ENCODE measurements around the gene BCAS3. TPM values are rescaled to one million over a fixed set of nuclear protein-coding genes. Genes with fewer than 3 reads are reported as not detected.

BCAS3 gene
- total RNA-seq, 1 donor from 2014 or later, result 75.9 TPM

DNA sequence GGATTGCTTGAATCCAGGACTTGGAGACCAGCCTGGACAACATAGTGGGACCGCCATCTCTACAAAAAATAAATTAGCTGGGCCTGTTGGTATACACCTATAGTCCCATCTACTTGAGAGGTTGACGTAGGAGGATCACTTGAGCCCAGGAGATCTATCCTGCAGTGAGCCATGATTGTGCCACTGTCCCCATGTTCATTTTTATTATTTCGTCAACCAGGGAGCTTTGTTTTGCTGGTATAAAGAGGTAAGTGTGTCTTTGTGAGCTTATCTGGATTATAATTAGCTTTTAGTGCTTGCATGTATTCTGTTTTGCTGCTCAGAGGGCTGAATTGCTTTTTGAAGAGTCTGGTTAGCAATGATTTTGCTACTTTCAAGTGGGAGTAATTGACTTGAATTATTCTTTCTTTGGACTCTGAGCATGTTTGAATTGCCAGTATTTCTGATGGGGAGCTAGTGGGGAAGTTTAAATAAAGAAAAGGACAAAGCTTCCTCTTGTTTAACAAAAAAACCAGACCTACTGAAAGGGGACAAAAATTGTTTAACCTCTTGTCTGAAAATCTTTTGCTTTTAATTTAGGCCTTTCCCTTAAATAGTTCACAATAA is 31.6 kb upstream of the BCAS3 start:
- intact Hi-C loops (cut with DNase I), result no loop called here
- DNase-seq (ENCODE audit: low spot score in 2 of 2), result no peak
- TF ChIP-seq, protein P1, sequence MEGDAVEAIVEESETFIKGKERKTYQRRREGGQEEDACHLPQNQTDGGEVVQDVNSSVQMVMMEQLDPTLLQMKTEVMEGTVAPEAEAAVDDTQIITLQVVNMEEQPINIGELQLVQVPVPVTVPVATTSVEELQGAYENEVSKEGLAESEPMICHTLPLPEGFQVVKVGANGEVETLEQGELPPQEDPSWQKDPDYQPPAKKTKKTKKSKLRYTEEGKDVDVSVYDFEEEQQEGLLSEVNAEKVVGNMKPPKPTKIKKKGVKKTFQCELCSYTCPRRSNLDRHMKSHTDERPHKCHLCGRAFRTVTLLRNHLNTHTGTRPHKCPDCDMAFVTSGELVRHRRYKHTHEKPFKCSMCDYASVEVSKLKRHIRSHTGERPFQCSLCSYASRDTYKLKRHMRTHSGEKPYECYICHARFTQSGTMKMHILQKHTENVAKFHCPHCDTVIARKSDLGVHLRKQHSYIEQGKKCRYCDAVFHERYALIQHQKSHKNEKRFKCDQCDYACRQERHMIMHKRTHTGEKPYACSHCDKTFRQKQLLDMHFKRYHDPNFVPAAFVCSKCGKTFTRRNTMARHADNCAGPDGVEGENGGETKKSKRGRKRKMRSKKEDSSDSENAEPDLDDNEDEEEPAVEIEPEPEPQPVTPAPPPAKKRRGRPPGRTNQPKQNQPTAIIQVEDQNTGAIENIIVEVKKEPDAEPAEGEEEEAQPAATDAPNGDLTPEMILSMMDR (IDR thresholded peaks at IDR 0.05), result no peak
- no peaks in the 10 kb centered on the region for H3K27me3 ChIP-seq
- H3K4me3 ChIP-seq, result no peak overlapping the region
- H3K27ac ChIP-seq, result no peak overlapping the region
- H3K9me3 ChIP-seq, result no peaks in the 10 kb centered on the region
- H3K36me3 ChIP-seq, result peaks cover 6 to 33% of the 10 kb centered on the region in 2 donors
- H3K4me1 ChIP-seq, result no peaks in the 10 kb centered on the region

DNA sequence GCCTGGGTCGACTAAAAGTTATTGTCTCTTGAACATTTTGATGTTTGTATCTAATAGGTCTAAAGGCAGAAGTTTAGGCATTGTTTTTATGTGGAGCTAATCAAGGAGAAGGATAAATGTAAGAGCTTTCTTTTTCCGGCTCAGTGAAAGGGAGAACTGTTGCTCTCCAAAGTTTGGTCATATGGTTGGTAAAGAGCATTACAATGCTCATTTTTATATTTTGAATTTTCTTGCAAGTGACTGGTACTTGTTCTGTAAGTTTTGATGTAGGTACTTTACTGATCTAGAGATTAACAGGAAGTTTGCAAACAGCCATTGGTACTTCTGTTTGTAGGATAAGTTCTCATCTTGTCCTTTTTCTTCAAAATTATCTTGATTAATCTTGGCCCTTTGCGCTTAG is 30.9 kb upstream of the BCAS3 start:
- TF ChIP-seq, protein P1 (IDR thresholded peaks at IDR 0.05), result no peak
- Histone ChIP-seq H3K36me3 (peaks cover 6 to 34% of the 10 kb centered on the region in 2 donors), H3K27ac (no peak overlapping the region), H3K9me3 (no peaks in the 10 kb centered on the region), H3K4me1 (no peaks in the 10 kb centered on the region), H3K4me3 (no peak overlapping the region), H3K27me3 (no peaks in the 10 kb centered on the region)
- intact Hi-C loops (cut with DNase I), result no loop called here
- DNase-seq (ENCODE audit: low spot score in 2 of 2), result no peak

DNA sequence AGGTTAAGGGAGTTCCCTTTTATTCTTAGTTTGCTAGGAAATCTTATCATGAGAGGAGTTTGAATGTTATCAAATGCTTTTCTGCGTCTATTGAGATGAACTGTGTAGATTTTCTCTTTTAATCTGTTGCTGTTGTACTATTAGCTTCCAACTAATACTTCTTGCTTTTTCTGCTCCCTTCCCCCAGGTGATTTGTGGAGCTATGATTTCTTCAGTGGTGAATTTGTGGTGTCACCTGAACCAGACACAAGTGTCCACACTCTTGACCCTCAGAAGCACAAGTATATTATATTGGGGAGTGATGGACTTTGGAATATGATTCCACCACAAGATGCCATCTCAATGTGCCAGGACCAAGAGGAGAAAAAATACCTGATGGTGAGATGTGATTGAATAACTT is 29.9 kb upstream of the BCAS3 start:
- TF ChIP-seq, protein P1 (IDR thresholded peaks at IDR 0.05), result no peak
- intact Hi-C loops (cut with DNase I), result no loop called here
- no peak for DNase-seq (ENCODE audit: low spot score in 2 of 2)
- Histone ChIP-seq H3K27me3 (no peaks in the 10 kb centered on the region), H3K4me1 (no peaks in the 10 kb centered on the region), H3K27ac (no peak overlapping the region), H3K9me3 (no peaks in the 10 kb centered on the region), H3K36me3 (peaks cover 6 to 34% of the 10 kb centered on the region in 2 donors), H3K4me3 (no peak overlapping the region)

- H3K4me1 ChIP-seq, result no peaks in the 10 kb centered on the region
- H3K27me3 ChIP-seq, result no peaks in the 10 kb centered on the region
- no peak overlapping the region for H3K27ac ChIP-seq
- TF ChIP-seq, protein P1 (IDR thresholded peaks at IDR 0.05), result no peak
- no peak for DNase-seq (ENCODE audit: low spot score in 2 of 2)
- intact Hi-C loops (cut with DNase I), result no loop called here
- H3K36me3 ChIP-seq, result peaks cover 6 to 38% of the 10 kb centered on the region in 2 donors
- no peak overlapping the region for H3K4me3 ChIP-seq
- no peaks in the 10 kb centered on the region for H3K9me3 ChIP-seq
These were observed 25.0 kb upstream of the BCAS3 start for GRCh38 chr17:60652454-60653247.

- no peak overlapping the region for H3K27ac ChIP-seq
- no peak for DNase-seq (ENCODE audit: low spot score in 2 of 2)
- H3K4me1 ChIP-seq, result no peaks in the 10 kb centered on the region
- peaks cover 6 to 38% of the 10 kb centered on the region in 2 donors for H3K36me3 ChIP-seq
- intact Hi-C loops (cut with DNase I), result no loop called here
- H3K27me3 ChIP-seq, result no peaks in the 10 kb centered on the region
- no peaks in the 10 kb centered on the region for H3K9me3 ChIP-seq
- TF ChIP-seq, protein P1 (IDR thresholded peaks at IDR 0.05), result no peak
- no peak overlapping the region for H3K4me3 ChIP-seq
These were observed 24.1 kb upstream of the BCAS3 start for GRCh38 chr17:60653569-60653968.
